HCT116 (cell line): ENCODE measurements around the gene ASIC1. TPM values are rescaled to one million over a fixed set of nuclear protein-coding genes. Genes with fewer than 3 reads are reported as not detected.

Experiments
- ATAC-seq: fragments of 200-7000 bp; cut with Tn5 transposase; 2 replicates; pipeline ENCODE4 v1.9.1; 2020; ENCODE audit warnings: mild to moderate bottlenecking, moderate library complexity
- BruUV-seq: library from RNA; stranded (reverse); fragments of 400-500 nt; replicated peaks from 2 replicates; lab custom pipeline; 2021; lab: Mats Ljungman, UMichigan
- CTCF ChIA-PET: fragments of 300-600 bp; sonication (Branson Sonifier 250); formaldehyde crosslinking; loops from one replicate; lab custom pipeline; 2021; ENCODE audit warnings: antibody characterized with exemption; lab: Charles Lee
- POLR2A ChIA-PET: fragments of 300-600, 350-600 bp; sonication (Branson Sonifier 250); formaldehyde crosslinking; loops from one replicate; lab custom pipeline; 2021; ENCODE audit warnings: antibody characterized with exemption; lab: Charles Lee
- RAD21 ChIA-PET, 2 experiments: fragments of 300-600 bp; sonication (Branson Sonifier 250); formaldehyde crosslinking; loops; one replicate each; lab custom pipeline; 2023; ENCODE audit warnings: low total read pairs in 2 of 2; ENCODE audit not compliant: uncharacterized antibody in 2 of 2, unreplicated experiment in 2 of 2, low non-redundant PET in 1 of 2; lab: Charles Lee
- DNase-seq: peaks from one replicate; pipeline ENCODE4 v3.0.0-alpha.2; 2010; ENCODE audit warnings: low read depth, low spot score
- H2AFZ ChIP-seq: fragments of 200-600 bp; shearing (Covaris generic), sonication (generic); 2 replicates; pipeline ENCODE4 v1.6.1; 2017; ENCODE audit warnings: low read depth, mixed run types, mixed read lengths, antibody characterized with exemption, low read length; ENCODE audit not compliant: poor library complexity, severe bottlenecking
- H3K27ac ChIP-seq: 2 replicates; pipeline ENCODE4 v1.5.1; 2012; ENCODE audit warnings: low read depth, low read length
- H3K27me3 ChIP-seq: fragments of 200-600 bp; sonication (generic); 2 replicates; pipeline ENCODE4 v1.6.1; 2016; ENCODE audit warnings: mixed run types, low read length, mixed read lengths; ENCODE audit not compliant: insufficient read depth
- H3K36me3 ChIP-seq, 2 experiments: fragments of 200-500 bp in 1 of 2; fragments of 200-600 bp in 1 of 2; sonication (Bioruptor generic) in 1 of 2; sonication (generic) in 1 of 2; 2 replicates each; pipeline versions ENCODE4 v1.5.1 to v1.6.1; 2014 to 2016; ENCODE audit warnings: low read length in 2 of 2, inconsistent platforms in 1 of 2, mixed read lengths in 1 of 2, mixed run types in 1 of 2; ENCODE audit not compliant: insufficient read depth in 2 of 2, control insufficient read depth in 1 of 2
- H3K4me1 ChIP-seq, 2 experiments: fragments of 200-600 bp in 1 of 2; sonication (generic) in 1 of 2; 2 replicates each; pipeline versions ENCODE4 v1.5.1 to v1.6.1; 2012 to 2017; ENCODE audit warnings: low read length in 2 of 2, inconsistent platforms in 1 of 2, mild to moderate bottlenecking in 1 of 2, mixed read lengths in 1 of 2, mixed run types in 1 of 2, moderate library complexity in 1 of 2; ENCODE audit not compliant: insufficient read depth in 2 of 2, control insufficient read depth in 1 of 2
- H3K4me2 ChIP-seq: fragments of 200-600 bp; sonication (generic); 2 replicates; pipeline ENCODE4 v1.6.1; 2017; ENCODE audit warnings: mixed run types, low read length, mixed read lengths
- H3K4me3 ChIP-seq, 2 experiments: fragments of 200-600 bp in 1 of 2; sonication (generic) in 1 of 2; replicated peaks in 1 of 2; 2 replicates each; pipeline ENCODE4 v1.5.1; 2011 to 2016; ENCODE audit warnings: low read length in 2 of 2, control low read depth in 1 of 2, low read depth in 1 of 2, mild to moderate bottlenecking in 1 of 2, mixed read lengths in 1 of 2, mixed run types in 1 of 2
- H3K79me2 ChIP-seq: fragments of 200-600 bp; sonication (generic); 2 replicates; pipeline ENCODE4 v1.6.1; 2017; ENCODE audit warnings: mild to moderate bottlenecking, mixed run types, low read length, moderate library complexity, mixed read lengths; ENCODE audit not compliant: insufficient read depth
- H3K9ac ChIP-seq: fragments of 200-600 bp; sonication (generic); 2 replicates; pipeline ENCODE4 v1.6.1; 2016; ENCODE audit warnings: low read length, mixed read lengths
- H3K9me2 ChIP-seq: fragments of 200-600 bp; sonication (generic), shearing (Covaris generic); 2 replicates; pipeline ENCODE4 v1.6.1; 2017; ENCODE audit warnings: mixed run types, mild to moderate bottlenecking, moderate library complexity; ENCODE audit not compliant: insufficient read depth
- H3K9me3 ChIP-seq, 2 experiments: fragments of 200-500 bp in 1 of 2; fragments of 200-600 bp in 1 of 2; sonication (Bioruptor generic) in 1 of 2; sonication (generic) in 1 of 2; 2 replicates each; pipeline ENCODE4 v1.6.1; 2014 to 2017; ENCODE audit warnings: low read length in 2 of 2, mixed read lengths in 2 of 2, inconsistent platforms in 1 of 2, low read depth in 1 of 2, mild to moderate bottlenecking in 1 of 2, mixed run types in 1 of 2, moderate library complexity in 1 of 2; ENCODE audit not compliant: control insufficient read depth in 1 of 2, insufficient read depth in 1 of 2
- H4K20me1 ChIP-seq: fragments of 200-600 bp; sonication (generic), shearing (Covaris generic); 2 replicates; pipeline ENCODE4 v1.6.1; 2017; ENCODE audit warnings: mixed run types, mild to moderate bottlenecking, moderate library complexity; ENCODE audit not compliant: insufficient read depth
- CBX3 ChIP-seq: IDR thresholded peaks from 2 replicates; pipeline ENCODE4 v1.6.1; 2012; ENCODE audit warnings: low read depth
- EGR1 ChIP-seq: IDR thresholded peaks from 2 replicates; pipeline ENCODE4 v1.6.1; 2012; ENCODE audit warnings: low read depth
- ELF1 ChIP-seq: IDR thresholded peaks from 2 replicates; pipeline ENCODE4 v1.6.1; 2012; ENCODE audit warnings: low read depth, borderline replicate concordance
- FOSL1 ChIP-seq: IDR thresholded peaks from 2 replicates; pipeline ENCODE4 v1.6.1; 2012; ENCODE audit warnings: low read depth
- POLR2AphosphoS5 ChIP-seq: IDR thresholded peaks from 2 replicates; pipeline ENCODE4 v1.6.1; 2011; ENCODE audit warnings: mild to moderate bottlenecking, low read depth, low read length, moderate library complexity
- RAD21 ChIP-seq: IDR thresholded peaks from 2 replicates; pipeline ENCODE4 v1.6.1; 2012; ENCODE audit warnings: low read depth, mild to moderate bottlenecking
- SIN3A ChIP-seq: IDR thresholded peaks from 2 replicates; pipeline ENCODE4 v1.6.1; 2012; ENCODE audit warnings: low read depth
- SP1 ChIP-seq: IDR thresholded peaks from 2 replicates; pipeline ENCODE4 v1.6.1; 2012; ENCODE audit warnings: low read depth
- SRF ChIP-seq: IDR thresholded peaks from 2 replicates; pipeline ENCODE4 v1.6.1; 2012; ENCODE audit warnings: low read depth
- TCF7L2 ChIP-seq: IDR thresholded peaks from 2 replicates; pipeline ENCODE4 v1.7.0; 2011; ENCODE audit warnings: borderline replicate concordance, inconsistent platforms; ENCODE audit not compliant: insufficient read depth, insufficient read length; ENCODE audit errors: extremely low read depth
- YY1 ChIP-seq: IDR thresholded peaks from 2 replicates; pipeline ENCODE4 v1.6.1; 2011; ENCODE audit warnings: low read length, low read depth, moderate library complexity, mild to moderate bottlenecking; ENCODE audit not compliant: insufficient replicate concordance; ENCODE audit errors: extremely low read depth
- ZFX ChIP-seq: fragments of 450-650 bp; IDR thresholded peaks from 2 replicates; pipeline ENCODE4 v1.6.1; 2017
- ZNF274 ChIP-seq: fragments of 200-500 bp; sonication (Bioruptor generic); IDR thresholded peaks from 2 replicates; pipeline ENCODE4 v1.6.1; 2014; ENCODE audit warnings: mild to moderate bottlenecking, low read depth, low read length, inconsistent platforms
- intact Hi-C: fragments of 100-400 bp; cut with micrococcal nuclease; formaldehyde crosslinking; loops from 2 replicates; pipeline ENCODE4 v1.10.0; 2022
- total RNA-seq: library from RNA; stranded (reverse); gene quantifications from one replicate; pipeline ENCODE4 v1.2.1, GENCODE V29; 2021; ENCODE audit not compliant: unreplicated experiment
- TF ChIP-seq, protein P1 (sequence below): IDR thresholded peaks from 2 replicates; pipeline ENCODE4 v1.6.1; 2012
- TF ChIP-seq, protein P2 (sequence below): IDR thresholded peaks from 2 replicates; pipeline ENCODE4 v1.6.1; 2012; ENCODE audit warnings: low read depth
- TF ChIP-seq, protein P3 (sequence below), 3 experiments: fragments of 200-600 bp in 1 of 3; sonication (generic) in 1 of 3; IDR thresholded peaks in 2 of 3; conservative IDR thresholded peaks in 1 of 3; 2 replicates each; pipeline ENCODE4 v1.5.1; 2012 to 2017; ENCODE audit warnings: low read depth in 2 of 3, low read length in 2 of 3, antibody characterized with exemption in 1 of 3, borderline replicate concordance in 1 of 3, control low read depth in 1 of 3, mild to moderate bottlenecking in 1 of 3, mixed read lengths in 1 of 3, mixed run types in 1 of 3, moderate library complexity in 1 of 3; ENCODE audit not compliant: insufficient read depth in 1 of 3
- TF ChIP-seq, protein P4 (sequence below): IDR thresholded peaks from 2 replicates; pipeline ENCODE4 v1.6.1; 2011; ENCODE audit warnings: mild to moderate bottlenecking, low read length, moderate library complexity; ENCODE audit not compliant: insufficient replicate concordance; ENCODE audit errors: extremely low read depth

The ASIC1 gene
- total RNA-seq, 1 experiment from 2014 or later = 28.9 TPM

DNA sequence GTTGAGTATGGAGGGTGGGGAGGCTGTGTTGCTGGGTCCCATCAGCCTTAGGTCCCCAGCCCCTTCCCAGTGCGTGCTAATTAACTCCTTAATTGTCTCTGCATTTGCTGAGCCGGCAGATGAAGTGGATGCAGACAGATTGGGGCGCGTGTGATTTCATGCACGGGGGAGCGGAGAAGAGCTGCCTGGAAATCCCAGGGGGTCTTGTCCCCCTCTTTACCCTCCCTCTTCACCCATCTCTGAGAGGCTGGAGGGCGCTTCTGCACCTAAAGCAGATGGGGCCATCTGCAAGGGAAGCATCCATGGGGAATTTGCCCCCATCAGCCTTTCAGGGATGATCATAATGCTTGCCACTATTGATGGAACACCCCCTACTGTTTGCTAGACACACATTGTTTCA is 4.4 kb upstream of the ASIC1 start:
- Histone ChIP-seq H3K4me1 (peaks cover 15 to 19% of the 10 kb centered on the region in 2 experiments; a peak in 3 of 4 replicates), H2AFZ (no peak overlapping the region), H3K9ac (no peak overlapping the region), H3K36me3 (no peaks in the 10 kb centered on the region), H3K9me3 (no peaks in the 10 kb centered on the region), H3K9me2 (no peaks in the 10 kb centered on the region), H4K20me1 (no peaks in the 10 kb centered on the region), H3K27ac (no peak overlapping the region), H3K4me2 (no peak overlapping the region), H3K4me3 (no peak overlapping the region), H3K27me3 (no peaks in the 10 kb centered on the region; the same call in 1 of the 2 replicates), H3K79me2 (no peaks in the 10 kb centered on the region)
- ChIA-PET CTCF (interaction anchor here (1.2 kb wide), 1 partner anchor 86 kb away, joined by 3 read pairs; no protein-coding TSS in a partner anchor), RAD21 (no interaction called here), POLR2A (no interaction called here)
- ATAC-seq (no peak), DNase-seq (no peak)
- TF ChIP-seq YY1 (no peak), ZFX (no peak), SIN3A (no peak), CBX3 (no peak), ELF1 (no peak), RAD21 (no peak), SP1 (no peak), SRF (no peak), FOSL1 (no peak), ZNF274 (no peak), TCF7L2 (no peak), POLR2AphosphoS5 (no peak), EGR1 (no peak)
- TF ChIP-seq, protein P1, sequence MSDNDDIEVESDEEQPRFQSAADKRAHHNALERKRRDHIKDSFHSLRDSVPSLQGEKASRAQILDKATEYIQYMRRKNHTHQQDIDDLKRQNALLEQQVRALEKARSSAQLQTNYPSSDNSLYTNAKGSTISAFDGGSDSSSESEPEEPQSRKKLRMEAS = no peak
- TF ChIP-seq, protein P2, sequence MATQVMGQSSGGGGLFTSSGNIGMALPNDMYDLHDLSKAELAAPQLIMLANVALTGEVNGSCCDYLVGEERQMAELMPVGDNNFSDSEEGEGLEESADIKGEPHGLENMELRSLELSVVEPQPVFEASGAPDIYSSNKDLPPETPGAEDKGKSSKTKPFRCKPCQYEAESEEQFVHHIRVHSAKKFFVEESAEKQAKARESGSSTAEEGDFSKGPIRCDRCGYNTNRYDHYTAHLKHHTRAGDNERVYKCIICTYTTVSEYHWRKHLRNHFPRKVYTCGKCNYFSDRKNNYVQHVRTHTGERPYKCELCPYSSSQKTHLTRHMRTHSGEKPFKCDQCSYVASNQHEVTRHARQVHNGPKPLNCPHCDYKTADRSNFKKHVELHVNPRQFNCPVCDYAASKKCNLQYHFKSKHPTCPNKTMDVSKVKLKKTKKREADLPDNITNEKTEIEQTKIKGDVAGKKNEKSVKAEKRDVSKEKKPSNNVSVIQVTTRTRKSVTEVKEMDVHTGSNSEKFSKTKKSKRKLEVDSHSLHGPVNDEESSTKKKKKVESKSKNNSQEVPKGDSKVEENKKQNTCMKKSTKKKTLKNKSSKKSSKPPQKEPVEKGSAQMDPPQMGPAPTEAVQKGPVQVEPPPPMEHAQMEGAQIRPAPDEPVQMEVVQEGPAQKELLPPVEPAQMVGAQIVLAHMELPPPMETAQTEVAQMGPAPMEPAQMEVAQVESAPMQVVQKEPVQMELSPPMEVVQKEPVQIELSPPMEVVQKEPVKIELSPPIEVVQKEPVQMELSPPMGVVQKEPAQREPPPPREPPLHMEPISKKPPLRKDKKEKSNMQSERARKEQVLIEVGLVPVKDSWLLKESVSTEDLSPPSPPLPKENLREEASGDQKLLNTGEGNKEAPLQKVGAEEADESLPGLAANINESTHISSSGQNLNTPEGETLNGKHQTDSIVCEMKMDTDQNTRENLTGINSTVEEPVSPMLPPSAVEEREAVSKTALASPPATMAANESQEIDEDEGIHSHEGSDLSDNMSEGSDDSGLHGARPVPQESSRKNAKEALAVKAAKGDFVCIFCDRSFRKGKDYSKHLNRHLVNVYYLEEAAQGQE = no peak
- TF ChIP-seq, protein P3, sequence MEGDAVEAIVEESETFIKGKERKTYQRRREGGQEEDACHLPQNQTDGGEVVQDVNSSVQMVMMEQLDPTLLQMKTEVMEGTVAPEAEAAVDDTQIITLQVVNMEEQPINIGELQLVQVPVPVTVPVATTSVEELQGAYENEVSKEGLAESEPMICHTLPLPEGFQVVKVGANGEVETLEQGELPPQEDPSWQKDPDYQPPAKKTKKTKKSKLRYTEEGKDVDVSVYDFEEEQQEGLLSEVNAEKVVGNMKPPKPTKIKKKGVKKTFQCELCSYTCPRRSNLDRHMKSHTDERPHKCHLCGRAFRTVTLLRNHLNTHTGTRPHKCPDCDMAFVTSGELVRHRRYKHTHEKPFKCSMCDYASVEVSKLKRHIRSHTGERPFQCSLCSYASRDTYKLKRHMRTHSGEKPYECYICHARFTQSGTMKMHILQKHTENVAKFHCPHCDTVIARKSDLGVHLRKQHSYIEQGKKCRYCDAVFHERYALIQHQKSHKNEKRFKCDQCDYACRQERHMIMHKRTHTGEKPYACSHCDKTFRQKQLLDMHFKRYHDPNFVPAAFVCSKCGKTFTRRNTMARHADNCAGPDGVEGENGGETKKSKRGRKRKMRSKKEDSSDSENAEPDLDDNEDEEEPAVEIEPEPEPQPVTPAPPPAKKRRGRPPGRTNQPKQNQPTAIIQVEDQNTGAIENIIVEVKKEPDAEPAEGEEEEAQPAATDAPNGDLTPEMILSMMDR (IDR thresholded peaks at IDR 0.05 in 2 of 3, conservative IDR thresholded peaks at IDR 0.05 in 1 of 3; ENCODE audit: borderline replicate concordance in 1 of 3, insufficient read depth in 1 of 3, low read depth in 2 of 3, low read length in 2 of 3) = no peak
- TF ChIP-seq, protein P4, sequence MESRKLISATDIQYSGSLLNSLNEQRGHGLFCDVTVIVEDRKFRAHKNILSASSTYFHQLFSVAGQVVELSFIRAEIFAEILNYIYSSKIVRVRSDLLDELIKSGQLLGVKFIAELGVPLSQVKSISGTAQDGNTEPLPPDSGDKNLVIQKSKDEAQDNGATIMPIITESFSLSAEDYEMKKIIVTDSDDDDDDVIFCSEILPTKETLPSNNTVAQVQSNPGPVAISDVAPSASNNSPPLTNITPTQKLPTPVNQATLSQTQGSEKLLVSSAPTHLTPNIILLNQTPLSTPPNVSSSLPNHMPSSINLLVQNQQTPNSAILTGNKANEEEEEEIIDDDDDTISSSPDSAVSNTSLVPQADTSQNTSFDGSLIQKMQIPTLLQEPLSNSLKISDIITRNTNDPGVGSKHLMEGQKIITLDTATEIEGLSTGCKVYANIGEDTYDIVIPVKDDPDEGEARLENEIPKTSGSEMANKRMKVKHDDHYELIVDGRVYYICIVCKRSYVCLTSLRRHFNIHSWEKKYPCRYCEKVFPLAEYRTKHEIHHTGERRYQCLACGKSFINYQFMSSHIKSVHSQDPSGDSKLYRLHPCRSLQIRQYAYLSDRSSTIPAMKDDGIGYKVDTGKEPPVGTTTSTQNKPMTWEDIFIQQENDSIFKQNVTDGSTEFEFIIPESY = no peak
- BruUV-seq = no TSS peak
- intact Hi-C loops = no loop called here
